Muscle layer of colon (tissue), 2 donors: ENCODE data around the gene DHRS9.

ENCODE experiments used
- H3K27ac ChIP-seq: one replicate; pipeline ENCODE4 v1.7.0; 2013; ENCODE audit warnings: low read depth, mild to moderate bottlenecking, low read length, moderate library complexity
- H3K27me3 ChIP-seq, 2 donors: one replicate each; pipeline ENCODE4 v1.7.0; 2013; ENCODE audit warnings: low read length in 2 of 2, mild to moderate bottlenecking in 2 of 2; ENCODE audit not compliant: insufficient read depth in 2 of 2, control insufficient read depth in 1 of 2
- H3K36me3 ChIP-seq: one replicate; pipeline ENCODE4 v1.7.0; 2013; ENCODE audit warnings: mild to moderate bottlenecking, low read length; ENCODE audit not compliant: insufficient read depth
- H3K4me1 ChIP-seq: one replicate; pipeline ENCODE4 v1.7.0; 2013; ENCODE audit warnings: mild to moderate bottlenecking, low read length; ENCODE audit not compliant: insufficient read depth
- H3K4me3 ChIP-seq, 2 donors: one replicate each; pipeline ENCODE4 v1.7.0; 2013; ENCODE audit warnings: low read length in 2 of 2, low read depth in 1 of 2, mild to moderate bottlenecking in 1 of 2, moderate library complexity in 1 of 2
- H3K9ac ChIP-seq: one replicate; pipeline ENCODE4 v1.7.0; 2013; ENCODE audit warnings: low read length
- H3K9me3 ChIP-seq: one replicate; pipeline ENCODE4 v1.7.0; 2013; ENCODE audit warnings: mild to moderate bottlenecking, low read length
- donor health status: abdominal sarcoma.
- donor health status: Adenocarcinoma of cecum.

DHRS9 gene

GRCh38 chr2:169106563-169107545, 37.5 kb downstream of the DHRS9 start:
- H3K27me3 ChIP-seq: no peaks in the 10 kb centered on the region
- no peak overlapping the region for H3K27ac ChIP-seq
- no peak overlapping the region for H3K9ac ChIP-seq
- H3K36me3 ChIP-seq: no peaks in the 10 kb centered on the region
- H3K4me1 ChIP-seq: no peaks in the 10 kb centered on the region
- H3K4me3 ChIP-seq: no peak overlapping the region
- H3K9me3 ChIP-seq: no peaks in the 10 kb centered on the region

- H3K4me1 ChIP-seq: no peaks in the 10 kb centered on the region
- H3K9ac ChIP-seq: no peak overlapping the region
Observed at GRCh38 chr2:169107645-169108044, 38.3 kb downstream of the DHRS9 start.

GRCh38 chr2:169108099-169108884, 38.9 kb downstream of the DHRS9 start:
- Histone ChIP-seq H3K4me1 (no peaks in the 10 kb centered on the region), H3K4me3 (no peak overlapping the region), H3K9ac (no peak overlapping the region), H3K27me3 (no peaks in the 10 kb centered on the region), H3K9me3 (no peaks in the 10 kb centered on the region), H3K27ac (no peak overlapping the region), H3K36me3 (no peaks in the 10 kb centered on the region)

More at GRCh38 chr2:169107645-169108044, 38.3 kb downstream of the DHRS9 start:
- Histone ChIP-seq H3K27me3 (no peaks in the 10 kb centered on the region), H3K27ac (no peak overlapping the region), H3K4me3 (no peak overlapping the region), H3K9me3 (no peaks in the 10 kb centered on the region), H3K36me3 (no peaks in the 10 kb centered on the region)

- Histone ChIP-seq H3K27me3 (no peaks in the 10 kb centered on the region), H3K27ac (no peak overlapping the region), H3K4me1 (no peaks in the 10 kb centered on the region), H3K36me3 (no peaks in the 10 kb centered on the region), H3K9ac (no peak overlapping the region), H3K9me3 (no peaks in the 10 kb centered on the region), H3K4me3 (no peak overlapping the region)
Observed at GRCh38 chr2:169109502-169110409, 40.4 kb downstream of the DHRS9 start.

GRCh38 chr2:169110419-169110818, 41.1 kb downstream of the DHRS9 start:
- Histone ChIP-seq H3K9ac (no peak overlapping the region), H3K27ac (no peak overlapping the region), H3K9me3 (no peaks in the 10 kb centered on the region), H3K4me1 (no peaks in the 10 kb centered on the region), H3K36me3 (no peaks in the 10 kb centered on the region), H3K4me3 (no peak overlapping the region), H3K27me3 (no peaks in the 10 kb centered on the region)

GRCh38 chr2:169110916-169111315, 41.6 kb downstream of the DHRS9 start:
- Histone ChIP-seq H3K4me1 (no peaks in the 10 kb centered on the region), H3K4me3 (no peak overlapping the region), H3K27ac (no peak overlapping the region), H3K9ac (no peak overlapping the region), H3K9me3 (no peaks in the 10 kb centered on the region), H3K36me3 (no peaks in the 10 kb centered on the region), H3K27me3 (no peaks in the 10 kb centered on the region)

- no peak overlapping the region for H3K27ac ChIP-seq
- no peaks in the 10 kb centered on the region for H3K36me3 ChIP-seq
- no peaks in the 10 kb centered on the region for H3K4me1 ChIP-seq
- H3K9me3 ChIP-seq: no peaks in the 10 kb centered on the region
- no peaks in the 10 kb centered on the region for H3K27me3 ChIP-seq
- H3K4me3 ChIP-seq: no peak overlapping the region
- H3K9ac ChIP-seq: no peak overlapping the region
Observed at GRCh38 chr2:169112841-169113240, 43.5 kb downstream of the DHRS9 start.

- no peaks in the 10 kb centered on the region for H3K9me3 ChIP-seq
- H3K4me3 ChIP-seq: no peak overlapping the region
- H3K36me3 ChIP-seq: no peaks in the 10 kb centered on the region
- no peaks in the 10 kb centered on the region for H3K4me1 ChIP-seq
- no peak overlapping the region for H3K27ac ChIP-seq
- no peaks in the 10 kb centered on the region for H3K27me3 ChIP-seq
- no peak overlapping the region for H3K9ac ChIP-seq
Observed at GRCh38 chr2:169114056-169114455, 44.7 kb downstream of the DHRS9 start.

GRCh38 chr2:169116327-169116726, 47.0 kb downstream of the DHRS9 start:
- Histone ChIP-seq H3K9me3 (no peaks in the 10 kb centered on the region), H3K36me3 (no peaks in the 10 kb centered on the region), H3K4me1 (no peaks in the 10 kb centered on the region), H3K27ac (no peak overlapping the region), H3K27me3 (no peaks in the 10 kb centered on the region), H3K4me3 (no peak overlapping the region), H3K9ac (no peak overlapping the region)

GRCh38 chr2:169116993-169117392, 47.6 kb downstream of the DHRS9 start:
- H3K9ac ChIP-seq: no peak overlapping the region
- H3K27me3 ChIP-seq: no peaks in the 10 kb centered on the region
- no peak overlapping the region for H3K4me3 ChIP-seq
- H3K9me3 ChIP-seq: no peaks in the 10 kb centered on the region
- no peaks in the 10 kb centered on the region for H3K36me3 ChIP-seq
- no peak overlapping the region for H3K27ac ChIP-seq
- no peaks in the 10 kb centered on the region for H3K4me1 ChIP-seq

- Histone ChIP-seq H3K9ac (no peak overlapping the region), H3K36me3 (no peaks in the 10 kb centered on the region), H3K27ac (no peak overlapping the region), H3K4me3 (no peak overlapping the region), H3K27me3 (no peaks in the 10 kb centered on the region), H3K4me1 (no peaks in the 10 kb centered on the region), H3K9me3 (no peaks in the 10 kb centered on the region)
Observed at GRCh38 chr2:169118060-169118459, 48.7 kb downstream of the DHRS9 start.
